Endothelial cell of umbilical vein (primary cell): ENCODE results near the gene ITGB2. TPM values are rescaled to one million over a fixed set of nuclear protein-coding genes. Genes with fewer than 3 reads are reported as not detected.

Experiments
- BruUV-seq: library from RNA; stranded (reverse); fragments of 400-500 nt; replicated peaks from 2 replicates; lab custom pipeline; 2021; lab: Mats Ljungman, UMichigan
- CTCF ChIA-PET: fragments of 300-600, 350-600 bp; sonication (Branson Sonifier 250); formaldehyde crosslinking; loops from one replicate; lab custom pipeline; 2021; ENCODE audit warnings: antibody characterized with exemption, inconsistent platforms; lab: Charles Lee
- POLR2A ChIA-PET: fragments of 300-600, 350-600 bp; sonication (Branson Sonifier 250); formaldehyde crosslinking; loops from one replicate; lab custom pipeline; 2021; ENCODE audit warnings: antibody characterized with exemption, inconsistent platforms; lab: Charles Lee
- DNase-seq: peaks from one replicate; pipeline ENCODE4 v3.0.0-alpha.2; 2011; ENCODE audit warnings: low read depth, low spot score
- FAIRE-seq: peaks from 2 replicates; lab custom pipeline; 2011; peaks lifted over from hg19 to GRCh38; lab: Jason Lieb, UNC
- H2AFZ ChIP-seq: 2 replicates; pipeline ENCODE4 v1.6.0; 2012; ENCODE audit warnings: low read depth, low read length, control low read depth, inconsistent platforms
- H3K27ac ChIP-seq: 2 replicates; pipeline ENCODE4 v1.5.1; 2011; ENCODE audit warnings: low read depth, mild to moderate bottlenecking, control low read depth, low read length, moderate library complexity; ENCODE audit not compliant: insufficient read depth
- H3K27me3 ChIP-seq, 2 experiments: 2 replicates each; pipeline versions ENCODE4 v1.6.0 to v1.6.1; 2011; ENCODE audit warnings: low read length in 2 of 2, mixed read lengths in 1 of 2; ENCODE audit not compliant: control insufficient read depth in 2 of 2, insufficient read depth in 2 of 2
- H3K36me3 ChIP-seq, 2 experiments: 2 replicates in 1 of 2; 3 replicates in 1 of 2; pipeline ENCODE4 v1.5.1; 2011; ENCODE audit warnings: low read length in 2 of 2, mild to moderate bottlenecking in 1 of 2, moderate library complexity in 1 of 2; ENCODE audit not compliant: control insufficient read depth in 2 of 2, insufficient read depth in 2 of 2; ENCODE audit errors: extremely low read depth in 1 of 2
- H3K4me1 ChIP-seq: 3 replicates; pipeline ENCODE4 v1.5.1; 2011; ENCODE audit warnings: mild to moderate bottlenecking, low read length; ENCODE audit not compliant: control insufficient read depth, insufficient read depth; ENCODE audit errors: extremely low read depth
- H3K4me2 ChIP-seq: 2 replicates; pipeline ENCODE4 v1.6.1; 2011; ENCODE audit warnings: low read length, control low read depth, mixed read lengths; ENCODE audit not compliant: insufficient read depth
- H3K4me3 ChIP-seq, 3 experiments: fragments of 200-600 bp in 1 of 3; sonication (generic), shearing (Covaris generic) in 1 of 3; replicated peaks in 1 of 3; 2 replicates each; pipeline ENCODE4 v1.5.1; 2011 to 2016; ENCODE audit warnings: control low read depth in 3 of 3, low read length in 3 of 3, mild to moderate bottlenecking in 2 of 3, inconsistent platforms in 1 of 3, low read depth in 1 of 3, moderate library complexity in 1 of 3; ENCODE audit not compliant: insufficient read depth in 1 of 3
- H3K79me2 ChIP-seq: 2 replicates; pipeline ENCODE4 v1.6.0; 2012; ENCODE audit warnings: low read length, inconsistent platforms; ENCODE audit not compliant: control insufficient read depth, insufficient read depth
- H3K9ac ChIP-seq: replicated peaks from 2 replicates; pipeline ENCODE3; 2011; ENCODE audit warnings: low read length, control low read depth; ENCODE audit not compliant: insufficient read depth; ENCODE audit errors: extremely low read depth
- H3K9me1 ChIP-seq: replicated peaks from 3 replicates; pipeline ENCODE4 v1.6.0; 2011; ENCODE audit warnings: mild to moderate bottlenecking, low read length; ENCODE audit not compliant: control insufficient read depth, insufficient read depth; ENCODE audit errors: extremely low read depth
- H3K9me3 ChIP-seq: replicated peaks from 2 replicates; pipeline ENCODE4 v1.5.1; 2012; ENCODE audit warnings: low read length, inconsistent platforms; ENCODE audit not compliant: control insufficient read depth, insufficient read depth
- H4K20me1 ChIP-seq: replicated peaks from 2 replicates; pipeline ENCODE3; 2011; ENCODE audit warnings: mild to moderate bottlenecking, low read length; ENCODE audit not compliant: control insufficient read depth, insufficient read depth; ENCODE audit errors: extremely low read depth
- EZH2 ChIP-seq: IDR thresholded peaks from 2 replicates; pipeline ENCODE4 v1.6.1; 2012; ENCODE audit warnings: borderline replicate concordance, low read depth, mild to moderate bottlenecking, moderate library complexity, low read length, inconsistent platforms; ENCODE audit not compliant: severe bottlenecking
- FOS ChIP-seq: IDR thresholded peaks from 2 replicates; pipeline ENCODE4 v1.6.1; 2011; ENCODE audit warnings: mild to moderate bottlenecking, low read length, moderate library complexity, borderline replicate concordance; ENCODE audit not compliant: insufficient read depth
- GATA2 ChIP-seq: IDR thresholded peaks from 2 replicates; pipeline ENCODE4 v1.7.0; 2011; ENCODE audit warnings: low read depth, mild to moderate bottlenecking, moderate library complexity, mixed read lengths, low read length; ENCODE audit not compliant: insufficient read length, insufficient read depth
- MAX ChIP-seq: IDR thresholded peaks from 2 replicates; pipeline ENCODE4 v1.6.1; 2011; ENCODE audit not compliant: insufficient read depth, insufficient read length
- MYC ChIP-seq: IDR thresholded peaks from one replicate; pipeline ENCODE4 v1.6.1; 2011; ENCODE audit warnings: mild to moderate bottlenecking, low read depth, low read length
- POLR2A ChIP-seq: IDR thresholded peaks from 2 replicates; pipeline ENCODE4 v1.6.1; 2012; ENCODE audit warnings: low read depth, mild to moderate bottlenecking, control low read depth, low read length
- POLR2AphosphoS5 ChIP-seq: IDR thresholded peaks from 2 replicates; pipeline ENCODE4 v1.6.1; 2012; ENCODE audit warnings: low read depth, mild to moderate bottlenecking, control low read depth, low read length, moderate library complexity; ENCODE audit not compliant: insufficient read depth
- dilution Hi-C: fragments of 300-500 bp; cut with MboI; formaldehyde crosslinking; loops from one replicate; pipeline ENCODE4 v1.15.0; 2019; ENCODE audit warnings: low sequenced_read_pairs; ENCODE audit not compliant: extremely low pct_ligation_motif_present
- intact Hi-C: fragments of 100-400 bp; cut with micrococcal nuclease; formaldehyde crosslinking; loops from one replicate; pipeline ENCODE4 v1.10.0; 2022
- polyA plus RNA-seq, 4 experiments: library from polyadenylated mRNA; depleted of rRNA in 3 of 4; stranded (reverse) in 3 of 4; unstranded in 1 of 4; fragments of >200 nt; gene quantifications; 2 replicates each; pipeline versions ENCODE4 v1.2.1 to v1.2.3, GENCODE V29; 2011 to 2012; ENCODE audit warnings: missing spikeins in 1 of 4
- total RNA-seq: library from RNA; stranded (reverse); gene quantifications from 2 replicates; pipeline ENCODE4 v1.2.3, GENCODE V29; 2021
- TF ChIP-seq, protein P1 (sequence below), 2 donors: IDR thresholded peaks; 1 replicate in 1 of 2; 2 replicates in 1 of 2; pipeline ENCODE4 v1.5.1; 2011; ENCODE audit warnings: low read length in 2 of 2, mild to moderate bottlenecking in 2 of 2, moderate library complexity in 2 of 2, control low read depth in 1 of 2, inconsistent platforms in 1 of 2, low read depth in 1 of 2; ENCODE audit not compliant: insufficient read depth in 1 of 2; ENCODE audit errors: extremely low read depth in 1 of 2

The ITGB2 gene
- total and polyA plus RNA-seq, 2 donors (not counting 3 experiments of a cell fraction or from before 2014, with no cell fraction given), result 0.39 to 0.91 TPM

DNA sequence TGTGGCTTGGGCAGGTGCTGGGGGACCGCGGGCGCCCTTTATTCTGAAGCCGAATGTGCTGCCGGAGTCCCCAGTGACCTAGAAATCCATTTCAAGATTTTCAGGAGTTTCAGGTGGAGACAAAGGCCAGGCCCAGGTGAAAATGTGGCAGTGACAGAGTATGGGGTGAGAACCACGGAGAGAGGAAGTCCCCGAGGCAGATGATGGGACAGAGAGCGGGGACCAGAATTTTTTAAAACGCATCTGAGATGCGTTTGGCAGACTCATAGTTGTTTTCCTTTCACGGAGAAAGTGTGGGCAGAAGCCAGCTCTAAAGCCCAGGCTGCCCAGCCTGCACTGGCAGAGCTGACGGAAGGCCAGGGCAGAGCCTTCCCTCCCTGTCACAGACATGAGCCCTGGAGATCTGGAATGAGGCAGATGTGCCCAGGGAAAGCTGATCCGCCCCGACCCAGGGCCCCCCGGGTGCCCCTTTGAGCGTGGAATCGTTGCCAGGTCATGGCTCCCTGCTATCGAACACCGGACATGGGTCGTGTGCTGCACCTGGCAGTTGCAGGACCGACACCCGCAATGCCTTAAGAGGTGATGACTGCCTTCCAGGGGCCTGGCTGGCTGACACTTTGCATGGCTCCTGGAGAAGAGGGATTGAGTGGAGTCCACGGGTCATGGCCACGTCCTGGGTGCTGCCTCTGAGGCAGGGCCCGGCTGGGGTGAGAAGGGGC lies 12.7 kb upstream of the ITGB2 start:
- Histone ChIP-seq H3K9ac (no peak overlapping the region), H3K36me3 (no peaks in the 10 kb centered on the region), H3K4me1 (peaks cover 9% of the 10 kb centered on the region), H3K27ac (no peak overlapping the region), H3K4me3 (no peak overlapping the region), H3K9me3 (no peaks in the 10 kb centered on the region), H3K27me3 (peaks cover 7 to 13% of the 10 kb centered on the region in 2 experiments), H3K9me1 (no peaks in the 10 kb centered on the region), H2AFZ (no peak overlapping the region), H3K4me2 (no peak overlapping the region), H4K20me1 (no peaks in the 10 kb centered on the region), H3K79me2 (no peaks in the 10 kb centered on the region)
- FAIRE-seq (no peak), DNase-seq (no peak)
- dilution Hi-C loops (loop anchor here (25.0 kb wide), 1 partner anchor 204 kb away; no protein-coding TSS in a partner anchor), intact Hi-C loops (loop anchor here (2.0 to 10.0 kb wide), 2 partner anchors 133 to 419 kb away; partner anchors contain the start of gene UBE2G2)
- TF ChIP-seq FOS, result no peak
- TF ChIP-seq GATA2, result no peak
- TF ChIP-seq, protein P1, sequence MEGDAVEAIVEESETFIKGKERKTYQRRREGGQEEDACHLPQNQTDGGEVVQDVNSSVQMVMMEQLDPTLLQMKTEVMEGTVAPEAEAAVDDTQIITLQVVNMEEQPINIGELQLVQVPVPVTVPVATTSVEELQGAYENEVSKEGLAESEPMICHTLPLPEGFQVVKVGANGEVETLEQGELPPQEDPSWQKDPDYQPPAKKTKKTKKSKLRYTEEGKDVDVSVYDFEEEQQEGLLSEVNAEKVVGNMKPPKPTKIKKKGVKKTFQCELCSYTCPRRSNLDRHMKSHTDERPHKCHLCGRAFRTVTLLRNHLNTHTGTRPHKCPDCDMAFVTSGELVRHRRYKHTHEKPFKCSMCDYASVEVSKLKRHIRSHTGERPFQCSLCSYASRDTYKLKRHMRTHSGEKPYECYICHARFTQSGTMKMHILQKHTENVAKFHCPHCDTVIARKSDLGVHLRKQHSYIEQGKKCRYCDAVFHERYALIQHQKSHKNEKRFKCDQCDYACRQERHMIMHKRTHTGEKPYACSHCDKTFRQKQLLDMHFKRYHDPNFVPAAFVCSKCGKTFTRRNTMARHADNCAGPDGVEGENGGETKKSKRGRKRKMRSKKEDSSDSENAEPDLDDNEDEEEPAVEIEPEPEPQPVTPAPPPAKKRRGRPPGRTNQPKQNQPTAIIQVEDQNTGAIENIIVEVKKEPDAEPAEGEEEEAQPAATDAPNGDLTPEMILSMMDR (IDR thresholded peaks at IDR 0.05; ENCODE audit: extremely low read depth in 1 of 2, insufficient read depth in 1 of 2, low read depth in 1 of 2, low read length in 2 of 2), result no peak
- no peak for TF ChIP-seq MAX
- no peak for TF ChIP-seq EZH2
- TF ChIP-seq POLR2AphosphoS5, result no peak
- no peak for TF ChIP-seq MYC
- no peak for TF ChIP-seq POLR2A
- BruUV-seq, result no TSS peak
- ChIA-PET CTCF (interaction anchor here (0.6 to 3.4 kb wide), 12 partner anchors 22 to 423 kb away, joined by 3 to 62 read pairs (median 7); partner anchors contain the start of gene UBE2G2), POLR2A (no interaction called here)
